HepG2 (cell line): Measurements from ENCODE around the gene RUSF1.

Source experiments
- CEBPB ChIP-seq: IDR thresholded peaks from 2 replicates; pipeline ENCODE4 v1.6.1; 2011; ENCODE audit warnings: low read depth, low read length, improper control_type of control experiment, borderline replicate concordance
- CREB1 ChIP-seq, 2 experiments: fragments of 450-650 bp in 1 of 2; IDR thresholded peaks; 2 replicates each; pipeline ENCODE4 v1.6.1; 2016 to 2017; ENCODE audit warnings: control low read depth in 1 of 2, mild to moderate bottlenecking in 1 of 2, missing compliant biosample characterization in 1 of 2, missing genetic modification characterization in 1 of 2
- GABPA ChIP-seq, 2 experiments: IDR thresholded peaks; 2 replicates each; pipeline ENCODE4 v1.6.1; 2011 to 2016; ENCODE audit warnings: low read depth in 2 of 2, low read length in 1 of 2, missing biosample characterization in 1 of 2, missing genetic modification characterization in 1 of 2
- MIER2 ChIP-seq: IDR thresholded peaks from 2 replicates; pipeline ENCODE4 v1.6.1; 2016; ENCODE audit warnings: missing biosample characterization, missing genetic modification reagents
- NONO ChIP-seq, 2 experiments: fragments of 450-650 bp in 1 of 2; sonication (generic) in 1 of 2; formaldehyde crosslinking in 1 of 2; IDR thresholded peaks in 1 of 2; conservative IDR thresholded peaks in 1 of 2; 2 replicates each; pipeline versions ENCODE4 v1.6.1 to v1.8.0; 2017 to 2022; ENCODE audit warnings: mild to moderate bottlenecking in 1 of 2, missing genetic modification reagents in 1 of 2, moderate library complexity in 1 of 2
- PATZ1 ChIP-seq: sonication (generic); formaldehyde crosslinking; IDR thresholded peaks from 2 replicates; pipeline ENCODE4 v1.4.0; 2020; ENCODE audit warnings: missing genetic modification reagents
- RFX5 ChIP-seq: IDR thresholded peaks from 2 replicates; pipeline ENCODE4 v1.6.1; 2011; ENCODE audit warnings: low read depth, low read length, improper control_type of control experiment
- TBP ChIP-seq: sonication (generic); formaldehyde crosslinking; IDR thresholded peaks from 2 replicates; pipeline ENCODE4 v1.5.0; 2020; ENCODE audit warnings: missing genetic modification reagents

- no peak for TF ChIP-seq TBP
- TF ChIP-seq CEBPB = no peak
- TF ChIP-seq MIER2 (CRISPR knock-in tag) = no peak
- TF ChIP-seq PATZ1 (CRISPR knock-in tag) = no peak
- TF ChIP-seq RFX5 = no peak
- no peak for TF ChIP-seq NONO (IDR thresholded peaks at IDR 0.05)
- no peak for TF ChIP-seq NONO (CRISPR knock-in tag; conservative IDR thresholded peaks at IDR 0.05)
- no peak for TF ChIP-seq GABPA (IDR thresholded peaks at IDR 0.05; ENCODE audit: low read depth, low read length)
- no peak for TF ChIP-seq GABPA (CRISPR knock-in tag; IDR thresholded peaks at IDR 0.05; ENCODE audit: low read depth)
- no peak for TF ChIP-seq CREB1 (IDR thresholded peaks at IDR 0.05)
- TF ChIP-seq CREB1 (CRISPR knock-in tag; IDR thresholded peaks at IDR 0.05) = no peak
These were observed 52.4 kb downstream of the RUSF1 start for GRCh38 chr16:31455601-31456314.
